Esophagus muscularis mucosa (tissue), 4 donors: Measurements from ENCODE around the gene SCRN2. TPM values are rescaled to one million over a fixed set of nuclear protein-coding genes. Genes with fewer than 3 reads are reported as not detected.

Source experiments
- DNase-seq: peaks from one replicate; pipeline ENCODE4 v3.0.0-alpha.2; 2017; ENCODE audit errors: extremely low spot score
- H3K27ac ChIP-seq, 4 donors: fragments of 200-600 bp; sonication (generic); replicated peaks in 1 of 4; 1 replicate in 3 of 4; 2 replicates in 1 of 4; pipeline ENCODE4 v1.5.1; 2016 to 2019; ENCODE audit warnings: mild to moderate bottlenecking in 1 of 4
- H3K27me3 ChIP-seq, 4 donors: fragments of 200-600 bp; sonication (generic); one replicate each; pipeline versions ENCODE4 v1.5.1 to v1.6.0; 2016 to 2019
- H3K36me3 ChIP-seq, 4 donors: fragments of 200-600 bp; sonication (generic); one replicate each; pipeline ENCODE4 v1.5.1; 2016 to 2019
- H3K4me1 ChIP-seq, 4 donors: fragments of 200-600 bp; sonication (generic); one replicate each; pipeline ENCODE4 v1.5.1; 2016 to 2019
- H3K4me3 ChIP-seq, 4 donors: fragments of 200-600 bp; sonication (generic); 1 replicate in 2 of 4; 2 replicates in 2 of 4; pipeline ENCODE4 v1.5.1; 2016 to 2019; ENCODE audit warnings: mild to moderate bottlenecking in 4 of 4, moderate library complexity in 1 of 4
- H3K9me3 ChIP-seq, 4 donors: fragments of 200-600 bp; sonication (generic); 1 replicate in 3 of 4; 2 replicates in 1 of 4; pipeline ENCODE4 v1.5.1; 2016 to 2019
- CTCF ChIP-seq, 3 experiments: fragments of 200-600 bp in 2 of 3; fragments of 450-650 bp in 1 of 3; sonication (generic) in 2 of 3; IDR thresholded peaks; one replicate each; pipeline ENCODE4 v1.5.1; 2017 to 2019; ENCODE audit warnings: antibody characterized with exemption in 3 of 3, mild to moderate bottlenecking in 2 of 3, moderate library complexity in 1 of 3
- EP300 ChIP-seq: sonication (generic); formaldehyde crosslinking; IDR thresholded peaks from one replicate; pipeline ENCODE4 v1.6.1; 2017; ENCODE audit warnings: antibody characterized with exemption
- POLR2A ChIP-seq: fragments of 450-650 bp; IDR thresholded peaks from one replicate; pipeline ENCODE4 v1.6.1; 2017; ENCODE audit warnings: antibody characterized with exemption, moderate library complexity, mild to moderate bottlenecking, low read depth
- POLR2AphosphoS5 ChIP-seq, 2 donors: sonication (generic); formaldehyde crosslinking; IDR thresholded peaks; one replicate each; pipeline ENCODE4 v1.6.1; 2017; ENCODE audit warnings: antibody characterized with exemption in 2 of 2
- WGBS: methylation state at CpG from one replicate; pipeline ENCODE4 v1.1.5; 2018; 5-methylcytosine and 5-hydroxymethylcytosine counted together
- intact Hi-C: fragments of 100-400 bp; cut with DNase I; formaldehyde crosslinking; loops from one replicate; pipeline ENCODE4 v1.15.1; 2023
- total RNA-seq, 4 donors: library from RNA; depleted of rRNA; stranded (reverse); fragments of >200 nt; gene quantifications; one replicate each; pipeline versions ENCODE4 v1.1.0 to v1.2.1, GENCODE V29; 2016

Gene SCRN2
- total RNA-seq, 4 donors from 2014 or later, result 9.6 to 34.0 (median 23.1) TPM

- intact Hi-C loops, result loop anchor here (10.0 kb wide), 1 partner anchor 136 kb away; no protein-coding TSS in a partner anchor
- no peak for DNase-seq
- TF ChIP-seq CTCF (IDR thresholded peaks at IDR 0.05) (no peak), POLR2A (no peak), POLR2AphosphoS5 (IDR thresholded peaks at IDR 0.05) (no peak), EP300 (no peak)
Observed at GRCh38 chr17:47801176-47801765, 39.8 kb downstream of the SCRN2 start.

DNA sequence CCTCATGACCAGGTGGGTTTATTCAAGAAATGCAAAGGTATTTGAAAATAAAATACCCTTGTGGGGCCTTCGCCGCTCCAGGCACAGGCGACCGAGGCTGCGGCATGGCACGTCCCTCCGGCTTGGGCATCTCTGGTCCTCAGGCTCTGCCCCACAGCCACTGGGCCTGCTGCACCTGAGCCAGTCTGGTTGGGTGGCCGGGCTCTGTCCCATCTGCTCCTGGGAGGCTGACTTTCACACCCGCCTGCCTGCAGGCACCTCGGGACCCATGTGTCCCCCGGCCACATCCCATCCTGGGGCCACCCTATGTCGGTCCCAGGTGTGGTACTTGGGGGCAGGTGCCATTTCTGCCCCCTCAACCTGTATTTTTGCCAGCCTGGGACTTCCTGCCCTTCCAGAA is 40.4 kb downstream of the SCRN2 start:
- no peaks in the 10 kb centered on the region for H3K36me3 ChIP-seq
- no peaks in the 10 kb centered on the region for H3K9me3 ChIP-seq
- TF ChIP-seq EP300, result no peak
- no peak for TF ChIP-seq CTCF (IDR thresholded peaks at IDR 0.05)
- no peak for TF ChIP-seq POLR2A
- TF ChIP-seq POLR2AphosphoS5 (IDR thresholded peaks at IDR 0.05), result no peak
- H3K4me1 ChIP-seq, result no peaks in the 10 kb centered on the region
- peaks cover 0 to 39% (median 0%) of the 10 kb centered on the region in 4 donors for H3K27me3 ChIP-seq
- intact Hi-C loops, result loop anchor here (10.0 kb wide), 1 partner anchor 136 kb away; no protein-coding TSS in a partner anchor
- no peak for DNase-seq
- no peak overlapping the region for H3K27ac ChIP-seq
- no peak overlapping the region for H3K4me3 ChIP-seq
- WGBS, result 87% methylated on average over 11 of the region's 12 CpGs

More at GRCh38 chr17:47801176-47801765, 39.8 kb downstream of the SCRN2 start:
- Histone ChIP-seq H3K27ac (no peak overlapping the region), H3K27me3 (peaks cover 0 to 38% (median 0%) of the 10 kb centered on the region in 4 donors), H3K4me1 (no peaks in the 10 kb centered on the region), H3K36me3 (peaks cover 0 to 2% (median 0%) of the 10 kb centered on the region in 4 donors), H3K9me3 (no peaks in the 10 kb centered on the region), H3K4me3 (no peak overlapping the region)
- WGBS, result 76% methylated on average over 2 of the region's 4 CpGs

DNA sequence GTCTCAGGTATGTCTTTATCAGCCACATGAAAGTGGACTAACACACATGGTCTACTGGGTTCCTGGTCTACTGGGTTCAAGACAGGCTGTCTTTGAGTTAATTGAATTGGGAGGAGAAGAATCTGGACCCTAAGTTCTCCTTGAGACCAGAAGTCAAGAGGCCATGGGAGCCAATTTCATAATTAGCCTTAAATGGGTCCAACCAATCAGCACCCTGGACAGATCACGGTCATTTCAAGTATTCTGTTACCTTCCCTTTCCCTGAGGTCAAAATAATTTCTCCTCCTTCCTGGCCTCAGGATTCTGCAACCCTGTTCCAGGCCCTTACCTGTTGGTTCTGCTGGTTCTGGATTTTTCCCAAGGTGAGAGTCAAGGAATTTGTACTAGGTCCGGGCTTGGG is 43.3 kb downstream of the SCRN2 start:
- TF ChIP-seq POLR2AphosphoS5 (IDR thresholded peaks at IDR 0.05) (no peak), POLR2A (no peak), CTCF (IDR thresholded peaks at IDR 0.05) (no peak), EP300 (no peak)
- H3K36me3 ChIP-seq, result no peaks in the 10 kb centered on the region
- H3K4me1 ChIP-seq, result no peaks in the 10 kb centered on the region
- H3K9me3 ChIP-seq, result no peaks in the 10 kb centered on the region
- H3K27ac ChIP-seq, result no peak overlapping the region
- intact Hi-C loops, result no loop called here
- H3K27me3 ChIP-seq, result peaks cover 0 to 49% (median 3%) of the 10 kb centered on the region in 4 donors
- no peak overlapping the region for H3K4me3 ChIP-seq
- DNase-seq, result no peak
- 42% methylated on average over 2 of the region's 2 CpGs for WGBS

DNA sequence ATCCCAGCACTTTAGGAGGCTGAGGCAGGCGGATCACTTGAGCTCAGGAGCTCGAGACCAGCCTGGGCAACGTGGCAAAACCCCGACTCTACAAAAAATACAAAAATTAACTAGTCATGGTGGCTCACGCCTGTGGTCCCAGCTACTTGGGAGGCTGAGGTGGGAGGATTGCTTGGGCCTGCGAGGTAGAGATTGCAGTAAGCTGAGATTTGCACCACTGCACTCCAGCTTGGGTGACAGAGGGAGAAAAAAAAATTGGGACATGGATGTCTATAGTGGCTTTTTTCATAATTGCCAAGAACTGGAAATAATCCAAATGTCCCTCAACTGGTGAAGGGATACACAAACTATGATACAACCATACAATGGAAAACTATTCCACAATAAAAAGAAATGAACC is 48.1 kb downstream of the SCRN2 start:
- 83% methylated on average over 6 of the region's 6 CpGs for WGBS
- Histone ChIP-seq H3K4me3 (no peak overlapping the region), H3K27ac (no peak overlapping the region), H3K9me3 (no peaks in the 10 kb centered on the region), H3K27me3 (peaks cover 0 to 86% (median 30%) of the 10 kb centered on the region in 4 donors), H3K4me1 (peaks cover 9 to 11% (median 10%) of the 10 kb centered on the region in 4 donors), H3K36me3 (no peaks in the 10 kb centered on the region)
- intact Hi-C loops, result no loop called here
- TF ChIP-seq POLR2A, result no peak
- TF ChIP-seq CTCF (IDR thresholded peaks at IDR 0.05), result no peak
- no peak for TF ChIP-seq POLR2AphosphoS5 (IDR thresholded peaks at IDR 0.05)
- TF ChIP-seq EP300, result no peak
- no peak for DNase-seq
